ENCODE results near the gene FOXE1.

The FOXE1 gene

DNA sequence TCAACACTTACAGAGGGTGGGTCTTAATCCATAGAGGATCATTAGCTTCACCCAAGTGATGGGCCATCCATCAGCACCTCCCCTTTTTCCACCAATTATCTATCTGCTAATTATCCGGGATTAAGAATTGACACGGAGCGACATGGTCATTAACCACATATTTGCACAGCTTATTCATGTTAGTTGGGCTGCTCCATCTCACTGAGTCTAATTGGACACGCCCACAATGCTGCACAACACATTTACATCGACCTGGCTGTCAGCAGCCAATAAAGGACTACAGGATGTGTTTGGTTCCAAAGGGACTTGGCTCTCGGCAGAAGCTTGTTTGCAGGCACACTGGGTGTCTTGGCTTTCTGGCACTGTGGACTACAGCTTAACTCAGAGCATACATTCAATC, 21.6 kb downstream of the FOXE1 start:
- Histone ChIP-seq H3K4me3 (ENCODE audit: low read depth in 1 of 2, low read length in 2 of 2) (no peak overlapping the region), H4K20me1 (ENCODE audit: insufficient read depth, low read length) (no peaks in the 10 kb centered on the region), H2AFZ (ENCODE audit: low read depth, low read length) (no peak overlapping the region), H3K4me1 (ENCODE audit: insufficient read depth, low read length) (no peaks in the 10 kb centered on the region), H3K27ac (ENCODE audit: low read length) (no peak overlapping the region), H3K79me2 (ENCODE audit: insufficient read depth, low read length) (no peaks in the 10 kb centered on the region), H3K27me3 (ENCODE audit: insufficient read depth, low read length, poor library complexity) (peaks cover 4% of the 10 kb centered on the region), H3K36me3 (ENCODE audit: insufficient read depth, low read length) (no peaks in the 10 kb centered on the region), H3K4me2 (ENCODE audit: insufficient read depth, low read length) (no peak overlapping the region), H3K9me3 (ENCODE audit: insufficient read depth, low read length, severe bottlenecking) (no peaks in the 10 kb centered on the region), H3K9ac (ENCODE audit: low read depth, low read length) (no peak overlapping the region)
- ATAC-seq (ENCODE audit: insufficient read depth, low read depth), result no peak
- TF ChIP-seq EZH2 (IDR thresholded peaks at IDR 0.05; ENCODE audit: borderline replicate concordance, low read depth, low read length, severe bottlenecking), result no peak
- TF ChIP-seq, protein P1, sequence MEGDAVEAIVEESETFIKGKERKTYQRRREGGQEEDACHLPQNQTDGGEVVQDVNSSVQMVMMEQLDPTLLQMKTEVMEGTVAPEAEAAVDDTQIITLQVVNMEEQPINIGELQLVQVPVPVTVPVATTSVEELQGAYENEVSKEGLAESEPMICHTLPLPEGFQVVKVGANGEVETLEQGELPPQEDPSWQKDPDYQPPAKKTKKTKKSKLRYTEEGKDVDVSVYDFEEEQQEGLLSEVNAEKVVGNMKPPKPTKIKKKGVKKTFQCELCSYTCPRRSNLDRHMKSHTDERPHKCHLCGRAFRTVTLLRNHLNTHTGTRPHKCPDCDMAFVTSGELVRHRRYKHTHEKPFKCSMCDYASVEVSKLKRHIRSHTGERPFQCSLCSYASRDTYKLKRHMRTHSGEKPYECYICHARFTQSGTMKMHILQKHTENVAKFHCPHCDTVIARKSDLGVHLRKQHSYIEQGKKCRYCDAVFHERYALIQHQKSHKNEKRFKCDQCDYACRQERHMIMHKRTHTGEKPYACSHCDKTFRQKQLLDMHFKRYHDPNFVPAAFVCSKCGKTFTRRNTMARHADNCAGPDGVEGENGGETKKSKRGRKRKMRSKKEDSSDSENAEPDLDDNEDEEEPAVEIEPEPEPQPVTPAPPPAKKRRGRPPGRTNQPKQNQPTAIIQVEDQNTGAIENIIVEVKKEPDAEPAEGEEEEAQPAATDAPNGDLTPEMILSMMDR (IDR thresholded peaks at IDR 0.05; ENCODE audit: borderline replicate concordance, extremely low read depth, low read length, poor library complexity, severe bottlenecking), result no peak
- no peak for DNase-seq

GRCh38 chr9:97875111-97875510, 22.1 kb downstream of the FOXE1 start:
- DNase-seq (no peak), ATAC-seq (ENCODE audit: insufficient read depth, low read depth) (no peak)
- H3K9me3 ChIP-seq (ENCODE audit: insufficient read depth, low read length, severe bottlenecking), result no peaks in the 10 kb centered on the region
- no peak overlapping the region for H3K27ac ChIP-seq (ENCODE audit: low read length)
- no peak overlapping the region for H2AFZ ChIP-seq (ENCODE audit: low read depth, low read length)
- H3K4me2 ChIP-seq (ENCODE audit: insufficient read depth, low read length), result no peak overlapping the region
- no peak for TF ChIP-seq EZH2 (IDR thresholded peaks at IDR 0.05; ENCODE audit: borderline replicate concordance, low read depth, low read length, severe bottlenecking)
- TF ChIP-seq, protein P1 (IDR thresholded peaks at IDR 0.05; ENCODE audit: borderline replicate concordance, extremely low read depth, low read length, poor library complexity, severe bottlenecking), result no peak
- H3K36me3 ChIP-seq (ENCODE audit: insufficient read depth, low read length), result no peaks in the 10 kb centered on the region
- no peak overlapping the region for H3K9ac ChIP-seq (ENCODE audit: low read depth, low read length)
- no peaks in the 10 kb centered on the region for H3K4me1 ChIP-seq (ENCODE audit: insufficient read depth, low read length)
- no peak overlapping the region for H3K4me3 ChIP-seq (ENCODE audit: low read depth in 1 of 2, low read length in 2 of 2)
- H3K27me3 ChIP-seq (ENCODE audit: insufficient read depth, low read length, poor library complexity), result peaks cover 3% of the 10 kb centered on the region
- H3K79me2 ChIP-seq (ENCODE audit: insufficient read depth, low read length), result no peaks in the 10 kb centered on the region
- H4K20me1 ChIP-seq (ENCODE audit: insufficient read depth, low read length), result no peaks in the 10 kb centered on the region

- Histone ChIP-seq H3K9ac (ENCODE audit: low read depth, low read length) (no peak overlapping the region), H3K79me2 (ENCODE audit: insufficient read depth, low read length) (no peaks in the 10 kb centered on the region), H3K27me3 (ENCODE audit: insufficient read depth, low read length, poor library complexity) (no peaks in the 10 kb centered on the region), H3K4me3 (ENCODE audit: low read depth in 1 of 2, low read length in 2 of 2) (no peak overlapping the region), H3K9me3 (ENCODE audit: insufficient read depth, low read length, severe bottlenecking) (no peaks in the 10 kb centered on the region), H4K20me1 (ENCODE audit: insufficient read depth, low read length) (no peaks in the 10 kb centered on the region), H2AFZ (ENCODE audit: low read depth, low read length) (no peak overlapping the region), H3K4me1 (ENCODE audit: insufficient read depth, low read length) (no peaks in the 10 kb centered on the region), H3K4me2 (ENCODE audit: insufficient read depth, low read length) (no peak overlapping the region), H3K27ac (ENCODE audit: low read length) (no peak overlapping the region), H3K36me3 (ENCODE audit: insufficient read depth, low read length) (no peaks in the 10 kb centered on the region)
- DNase-seq, result no peak
- no peak for ATAC-seq (ENCODE audit: insufficient read depth, low read depth)
- TF ChIP-seq, protein P1 (IDR thresholded peaks at IDR 0.05; ENCODE audit: borderline replicate concordance, extremely low read depth, low read length, poor library complexity, severe bottlenecking), result no peak
- TF ChIP-seq EZH2 (IDR thresholded peaks at IDR 0.05; ENCODE audit: borderline replicate concordance, low read depth, low read length, severe bottlenecking), result no peak
Measured at GRCh38 chr9:97876061-97876460, 23.0 kb downstream of the FOXE1 start.

- Histone ChIP-seq H3K9me3 (ENCODE audit: insufficient read depth, low read length, severe bottlenecking) (no peaks in the 10 kb centered on the region), H4K20me1 (ENCODE audit: insufficient read depth, low read length) (no peaks in the 10 kb centered on the region), H3K27ac (ENCODE audit: low read length) (no peak overlapping the region), H3K9ac (ENCODE audit: low read depth, low read length) (no peak overlapping the region), H2AFZ (ENCODE audit: low read depth, low read length) (no peak overlapping the region), H3K4me2 (ENCODE audit: insufficient read depth, low read length) (no peak overlapping the region), H3K36me3 (ENCODE audit: insufficient read depth, low read length) (no peaks in the 10 kb centered on the region), H3K79me2 (ENCODE audit: insufficient read depth, low read length) (no peaks in the 10 kb centered on the region), H3K4me1 (ENCODE audit: insufficient read depth, low read length) (no peaks in the 10 kb centered on the region), H3K27me3 (ENCODE audit: insufficient read depth, low read length, poor library complexity) (no peaks in the 10 kb centered on the region), H3K4me3 (ENCODE audit: low read depth in 1 of 2, low read length in 2 of 2) (no peak overlapping the region)
- no peak for TF ChIP-seq EZH2 (IDR thresholded peaks at IDR 0.05; ENCODE audit: borderline replicate concordance, low read depth, low read length, severe bottlenecking)
- TF ChIP-seq, protein P1 (IDR thresholded peaks at IDR 0.05; ENCODE audit: borderline replicate concordance, extremely low read depth, low read length, poor library complexity, severe bottlenecking), result no peak
- no peak for ATAC-seq (ENCODE audit: insufficient read depth, low read depth)
- DNase-seq, result no peak
Measured at GRCh38 chr9:97880336-97880735, 27.3 kb downstream of the FOXE1 start.

Measured in DND-41 (cell line).